HG02642 (cell line): ENCODE results near the gene SLC5A10.
"Not testable (repeated sequence)": the region's sequence is repeated elsewhere in the genome, so short reads cannot be mapped to it uniquely, and the experiment has no call there.

ENCODE experiments used
- ATAC-seq: cut with Tn5 transposase; IDR thresholded peaks from one replicate; pipeline ENCODE4 v1.9.1; 2021; ENCODE audit warnings: mild to moderate bottlenecking; ENCODE audit not compliant: unreplicated experiment, poor library complexity

The SLC5A10 gene

DNA sequence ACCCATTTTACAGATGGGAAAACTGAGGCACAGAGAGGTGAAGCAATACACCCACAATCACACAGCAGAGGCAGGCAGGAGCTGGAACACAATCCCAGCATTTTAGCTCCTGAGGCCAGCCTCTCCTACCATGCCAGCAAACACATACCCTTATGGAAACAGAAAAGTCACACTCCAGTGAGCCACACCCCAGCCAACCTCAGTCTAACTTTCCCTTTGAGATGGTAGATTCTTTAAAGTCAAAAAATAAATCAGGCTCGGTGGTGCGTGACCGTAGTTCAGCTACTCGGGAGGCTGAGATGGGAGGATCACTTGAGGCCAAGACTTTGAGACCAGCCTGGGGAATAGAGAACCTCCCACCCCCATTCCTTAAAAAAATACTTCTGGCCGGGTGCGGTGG, 84.2 kb downstream of the SLC5A10 start:
- ATAC-seq, result peak; percentile 30

GRCh38 chr17:19037547-19037946, 85.6 kb downstream of the SLC5A10 start:
- not testable (repeated sequence) for ATAC-seq

DNA sequence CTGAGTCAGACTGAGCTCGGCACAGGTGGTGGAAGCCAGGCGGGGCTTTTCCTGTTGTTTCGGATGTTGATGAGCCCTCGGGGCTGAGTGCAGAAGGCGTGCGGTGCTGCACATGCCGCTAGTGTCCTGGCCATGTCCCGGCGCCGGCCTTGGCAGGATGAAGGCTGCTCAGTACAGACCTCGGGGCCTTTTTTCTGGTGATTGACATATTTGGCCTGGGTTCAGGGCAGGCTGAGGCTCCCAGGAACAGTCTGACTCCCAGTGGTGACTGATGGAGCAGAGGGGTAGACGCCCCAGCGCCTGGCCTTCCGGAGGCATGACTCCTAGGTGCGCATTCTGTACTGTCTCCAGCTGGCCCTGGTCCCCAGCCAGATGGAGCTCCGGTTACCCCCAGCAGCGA, 86.0 kb downstream of the SLC5A10 start:
- not testable (repeated sequence) for ATAC-seq

DNA sequence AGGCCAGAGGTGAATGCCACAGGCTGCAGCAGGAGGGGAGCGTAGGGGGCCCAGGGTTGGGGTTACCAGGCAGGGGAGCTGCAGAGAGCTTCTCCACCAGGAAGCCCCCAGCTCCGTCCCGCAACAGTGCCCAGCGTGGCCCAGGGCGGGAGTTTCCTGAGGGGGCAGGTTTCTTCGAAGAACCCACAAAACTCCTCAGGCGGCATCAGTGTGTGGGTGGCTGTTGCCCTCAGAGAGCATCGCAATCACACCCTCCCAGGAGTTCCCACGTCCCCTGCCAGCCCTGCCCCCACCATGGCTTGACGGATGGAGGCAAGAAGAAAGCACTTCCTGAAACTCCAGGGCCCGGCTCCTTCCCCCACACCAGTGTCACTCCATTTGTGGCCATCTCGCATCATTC, 86.8 kb downstream of the SLC5A10 start:
- not testable (repeated sequence) for ATAC-seq

DNA sequence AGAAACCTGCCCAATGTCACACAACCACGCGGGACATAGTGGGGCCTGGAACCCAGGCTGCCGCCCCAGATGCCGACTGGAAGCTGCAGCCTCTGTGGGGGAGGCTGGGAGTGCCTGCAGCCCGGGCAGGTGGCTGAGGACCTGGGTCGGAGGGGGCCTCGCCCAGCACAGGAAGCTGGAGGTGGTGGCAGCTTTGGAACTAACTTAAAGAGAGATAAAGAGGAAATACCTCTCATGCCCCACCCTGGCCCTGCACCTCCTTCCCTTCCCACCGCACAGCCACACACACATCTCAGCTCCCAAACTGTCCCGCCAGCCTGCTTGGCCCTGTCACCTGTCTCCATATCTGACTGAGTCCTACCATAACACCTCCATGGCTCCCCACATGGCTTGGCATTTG, 88.4 kb downstream of the SLC5A10 start:
- not testable (repeated sequence) for ATAC-seq

- not testable (repeated sequence) for ATAC-seq
Observed at GRCh38 chr17:19041871-19042270, 89.9 kb downstream of the SLC5A10 start.

DNA sequence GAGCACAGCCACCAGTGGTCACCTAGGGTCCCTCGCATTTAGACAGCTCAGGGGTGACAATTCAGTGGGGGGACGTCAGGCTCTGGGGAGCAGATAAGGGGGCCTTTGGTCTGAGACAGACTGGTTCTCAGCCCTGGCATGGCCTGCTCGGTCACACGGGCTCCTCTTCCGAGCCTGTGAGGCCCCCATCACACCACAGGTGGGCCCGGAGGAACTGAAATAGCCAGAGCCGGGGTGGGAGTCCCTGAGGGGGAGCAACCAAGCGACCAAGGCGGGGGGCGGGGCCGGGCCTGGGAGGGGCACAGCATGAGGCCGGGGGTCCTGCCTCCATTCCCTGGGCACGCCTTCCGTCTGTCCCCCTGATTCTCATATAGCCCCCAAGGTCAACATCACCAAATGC, 90.4 kb downstream of the SLC5A10 start:
- not testable (repeated sequence) for ATAC-seq

DNA sequence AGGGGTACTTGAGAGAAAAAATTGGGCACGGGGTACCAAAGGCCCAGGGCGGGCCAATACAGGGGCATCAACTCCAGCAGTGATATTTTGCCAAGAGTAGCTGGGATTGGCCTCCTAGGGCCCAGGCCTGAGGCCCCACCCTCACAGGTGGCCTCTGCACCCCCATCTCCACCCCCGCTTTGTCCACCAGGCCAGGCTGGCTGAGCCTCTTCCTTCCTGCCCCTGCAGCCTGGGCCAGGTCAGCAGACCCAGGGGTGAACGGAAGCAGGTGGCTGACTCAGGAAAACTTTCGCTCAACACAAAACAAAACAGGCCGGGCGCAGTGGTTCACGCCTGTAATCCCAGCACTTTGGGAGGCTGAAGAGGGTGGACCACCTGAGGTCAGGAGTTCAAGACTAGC, 91.1 kb downstream of the SLC5A10 start:
- ATAC-seq, result peak; percentile 25

GRCh38 chr17:19044643-19045042, 92.7 kb downstream of the SLC5A10 start:
- not testable (repeated sequence) for ATAC-seq

GRCh38 chr17:19046782-19047375, 94.9 kb downstream of the SLC5A10 start, which contains the start of gene GRAP:
GRAP (minus strand) TSS chr17:19046957; CDS start chr17:19046926, 31 bp downstream.
- peak; percentile 33 for ATAC-seq

GRCh38 chr17:19047510-19047909, 95.5 kb downstream of the SLC5A10 start:
- ATAC-seq, result not testable (repeated sequence)

DNA sequence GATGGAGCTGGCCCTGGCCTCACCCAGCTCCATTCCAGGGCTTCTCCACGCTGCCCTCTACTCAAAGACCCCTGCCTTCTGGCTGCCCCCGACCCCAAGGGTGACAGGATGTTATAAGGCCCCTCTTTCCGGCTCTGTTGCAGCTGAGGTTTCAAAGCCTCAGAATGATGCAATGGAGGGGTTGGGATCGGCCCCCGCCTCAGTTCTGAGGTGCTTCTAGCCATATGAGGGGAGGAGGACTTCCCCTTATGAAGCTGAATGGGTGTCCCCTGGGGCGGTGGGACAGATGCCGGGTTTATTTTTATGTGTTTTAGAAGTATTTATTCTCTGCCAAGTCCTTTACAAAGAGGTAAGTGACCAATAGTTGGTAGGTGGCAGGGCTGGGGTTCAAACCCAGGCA, 96.9 kb downstream of the SLC5A10 start:
- ATAC-seq, result not testable (repeated sequence)

DNA sequence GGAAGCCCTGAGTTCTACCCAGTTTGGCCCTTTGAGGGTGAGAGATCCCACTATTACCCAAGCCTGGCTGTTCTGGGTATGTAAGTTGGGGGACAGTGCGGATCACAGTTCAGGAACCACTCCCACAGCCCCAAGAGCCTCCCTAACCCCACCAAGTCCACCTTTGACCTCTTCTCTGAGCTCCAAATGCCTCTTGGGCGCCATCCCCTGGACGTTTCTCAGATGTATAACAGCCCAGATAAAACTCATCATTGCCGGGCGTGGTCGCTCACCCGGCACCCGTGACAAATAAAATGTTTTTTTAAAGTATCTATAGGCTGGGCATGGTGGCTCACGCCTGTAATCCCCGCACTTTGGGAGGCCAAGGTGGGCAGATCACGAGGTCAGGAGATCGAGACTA, 103.5 kb downstream of the SLC5A10 start:
- ATAC-seq, result peak; percentile 57

DNA sequence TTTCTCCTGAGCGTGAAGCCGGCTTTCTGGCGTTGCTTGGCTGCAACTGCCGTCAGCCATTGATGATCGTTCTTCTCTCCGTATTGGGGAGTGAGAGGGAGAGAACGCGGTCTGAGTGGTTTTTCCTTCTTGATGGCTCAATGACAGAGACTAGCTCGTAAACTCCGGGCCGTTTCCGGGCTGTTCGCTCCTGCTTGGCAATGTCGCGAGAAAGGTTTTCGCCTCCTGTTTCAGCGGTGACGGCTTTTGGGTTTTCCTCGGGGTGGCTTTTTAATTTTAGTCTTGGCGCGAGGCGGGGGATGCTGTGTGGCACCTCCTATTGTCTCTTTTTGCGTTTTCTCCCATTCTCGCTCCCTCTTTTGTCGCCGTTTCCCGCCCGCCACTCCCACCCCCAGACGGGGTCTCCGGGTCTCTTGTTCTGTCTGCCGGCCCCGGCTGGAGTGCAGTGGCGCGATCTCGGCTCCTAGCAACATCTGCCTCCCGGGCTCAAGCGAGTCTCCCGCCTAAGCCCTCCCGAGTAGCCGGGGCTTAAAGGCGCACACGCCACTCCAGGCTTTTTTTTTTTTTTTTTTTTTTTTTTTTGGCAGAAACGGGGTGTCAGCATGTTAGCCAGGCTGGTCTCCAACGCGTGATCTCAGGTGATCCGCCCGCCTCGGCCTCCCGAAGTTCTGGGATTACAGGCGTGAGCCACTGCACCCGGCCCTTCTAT, 110.2 kb downstream of the SLC5A10 start:
- peak; percentile 75 for ATAC-seq

- ATAC-seq, result peak; percentile 67
Observed at GRCh38 chr17:19062718-19063325, 110.9 kb downstream of the SLC5A10 start.

GRCh38 chr17:19063326-19063956, 111.5 kb downstream of the SLC5A10 start:
- ATAC-seq, result not testable (repeated sequence)

DNA sequence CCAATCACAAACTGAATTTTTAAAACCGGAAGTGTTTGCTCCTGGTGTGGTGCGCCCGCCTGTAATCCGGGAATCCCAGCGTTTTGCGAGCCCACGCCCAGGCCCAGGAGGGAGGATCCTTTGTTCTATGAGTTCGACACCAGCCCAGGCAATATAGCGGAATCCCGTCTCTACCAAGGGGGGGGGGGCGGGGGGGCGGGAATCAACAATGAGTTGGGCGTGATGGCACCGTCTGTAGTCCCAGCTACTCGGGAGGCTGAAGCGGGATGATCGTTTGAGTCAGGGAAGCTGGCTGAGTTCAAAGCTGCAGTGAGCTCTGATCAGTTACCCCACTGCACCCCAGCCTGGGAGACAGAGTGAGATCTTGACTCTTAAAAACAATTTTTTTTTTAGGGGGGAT, 112.4 kb downstream of the SLC5A10 start:
- ATAC-seq, result not testable (repeated sequence)

DNA sequence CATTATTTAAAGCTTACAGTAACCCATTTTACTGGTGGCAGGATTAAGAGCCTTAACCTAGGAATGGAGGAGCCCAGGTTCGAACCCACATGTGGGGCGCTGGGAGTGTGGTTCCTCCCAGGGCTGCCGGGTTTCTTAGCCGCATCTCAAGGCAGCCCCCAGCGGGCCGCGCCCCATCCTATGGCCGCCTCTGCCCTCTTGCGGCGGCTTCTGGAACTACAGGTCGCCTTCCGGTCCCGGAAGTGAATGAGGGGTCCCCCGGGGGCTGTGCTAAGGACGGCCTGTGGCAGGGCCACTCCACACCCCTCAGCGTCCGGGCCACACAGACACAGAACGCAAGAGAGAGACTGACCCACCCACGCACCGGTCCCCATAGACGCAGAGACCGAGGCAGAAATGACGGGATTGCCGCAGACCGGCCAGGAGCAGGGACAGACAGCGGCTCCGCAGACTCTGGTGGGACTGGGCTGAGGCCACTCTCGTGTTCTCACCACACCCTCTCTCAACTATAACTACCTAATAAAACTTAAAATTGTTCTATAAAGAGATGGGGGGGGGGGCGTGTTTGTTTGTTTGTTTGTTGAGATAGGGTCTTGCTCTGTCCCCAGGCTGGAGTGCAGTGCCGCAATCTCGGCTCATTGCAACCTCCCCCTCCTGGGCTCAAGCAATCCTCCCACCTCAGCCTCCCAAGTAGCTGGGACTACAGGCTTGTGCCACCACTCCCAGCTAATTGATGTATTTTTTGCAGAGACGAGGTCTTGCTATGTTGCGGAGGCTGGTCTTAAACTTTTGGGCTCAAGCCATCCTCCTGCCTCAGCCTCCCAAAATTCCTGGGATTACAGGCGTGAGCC, 118.6 kb downstream of the SLC5A10 start:
- peak; percentile 95 for ATAC-seq
